DOHH2 (cell line): ENCODE measurements around the gene HOXA10.
A peak's percentile ranks its signal among the peaks of the same experiment; 100 is the strongest.

Experiments used
- H3F3A ChIP-seq: fragments of 200-600 bp; sonication (generic), shearing (Covaris generic); 2 replicates; pipeline ENCODE4 v1.6.0; 2016; ENCODE audit warnings: antibody characterized with exemption, mild to moderate bottlenecking; ENCODE audit not compliant: control insufficient read depth, insufficient read depth
- H3K27ac ChIP-seq: fragments of 200-600 bp; sonication (generic); 2 replicates; pipeline ENCODE4 v1.5.1; 2014; ENCODE audit warnings: low read depth, mild to moderate bottlenecking, low read length, moderate library complexity
- H3K27me3 ChIP-seq: fragments of 200-600 bp; sonication (generic); 2 replicates; pipeline ENCODE4 v1.6.1; 2014; ENCODE audit warnings: mild to moderate bottlenecking, low read length, mixed read lengths; ENCODE audit not compliant: control insufficient read depth
- H3K36me3 ChIP-seq: fragments of 200-600 bp; sonication (generic); 2 replicates; pipeline ENCODE4 v1.6.1; 2014; ENCODE audit warnings: mild to moderate bottlenecking, low read length, moderate library complexity, mixed read lengths; ENCODE audit not compliant: control insufficient read depth
- H3K4me1 ChIP-seq: fragments of 200-600 bp; sonication (generic); 2 replicates; pipeline ENCODE4 v1.6.1; 2014; ENCODE audit warnings: mild to moderate bottlenecking, low read length, mixed read lengths; ENCODE audit not compliant: control insufficient read depth
- H3K4me2 ChIP-seq: fragments of 200-600 bp; sonication (generic); 2 replicates; pipeline ENCODE4 v1.6.0; 2014; ENCODE audit warnings: mild to moderate bottlenecking, low read length, moderate library complexity
- H3K4me3 ChIP-seq: fragments of 200-600 bp; sonication (generic); 2 replicates; pipeline ENCODE4 v1.5.1; 2014; ENCODE audit warnings: mild to moderate bottlenecking, low read length, mixed read lengths
- H3K79me2 ChIP-seq: fragments of 200-600 bp; sonication (generic); 2 replicates; pipeline ENCODE4 v1.6.1; 2014; ENCODE audit warnings: mild to moderate bottlenecking, low read length, mixed read lengths; ENCODE audit not compliant: control insufficient read depth
- H3K9me2 ChIP-seq: fragments of 200-600 bp; sonication (generic); replicated peaks from 2 replicates; pipeline ENCODE4 v1.6.1; 2014; ENCODE audit warnings: mild to moderate bottlenecking, low read length, mixed read lengths; ENCODE audit not compliant: control insufficient read depth
- H3K9me3 ChIP-seq: fragments of 200-600 bp; sonication (generic); 2 replicates; pipeline ENCODE4 v1.6.1; 2014; ENCODE audit warnings: antibody characterized with exemption, low read length, mixed read lengths; ENCODE audit not compliant: control insufficient read depth, insufficient read depth
- H4K20me1 ChIP-seq: fragments of 200-600 bp; sonication (generic); 2 replicates; pipeline ENCODE4 v1.6.0; 2014; ENCODE audit warnings: low read depth, mild to moderate bottlenecking, antibody characterized with exemption, low read length, moderate library complexity; ENCODE audit not compliant: control insufficient read depth, insufficient read depth
- EZH2phosphoT487 ChIP-seq: fragments of 200-600 bp; sonication (generic); IDR thresholded peaks from 2 replicates; pipeline ENCODE4 v1.6.1; 2017; ENCODE audit warnings: borderline replicate concordance, mild to moderate bottlenecking, antibody characterized with exemption, low read length, moderate library complexity, mixed read lengths
- TF ChIP-seq, protein P1 (sequence below): fragments of 200-600 bp; sonication (generic); IDR thresholded peaks from one replicate; pipeline ENCODE4 v1.5.1; 2014; ENCODE audit warnings: antibody characterized with exemption, mild to moderate bottlenecking, low read depth, low read length; ENCODE audit not compliant: poor library complexity, severe bottlenecking

The HOXA10 gene

DNA sequence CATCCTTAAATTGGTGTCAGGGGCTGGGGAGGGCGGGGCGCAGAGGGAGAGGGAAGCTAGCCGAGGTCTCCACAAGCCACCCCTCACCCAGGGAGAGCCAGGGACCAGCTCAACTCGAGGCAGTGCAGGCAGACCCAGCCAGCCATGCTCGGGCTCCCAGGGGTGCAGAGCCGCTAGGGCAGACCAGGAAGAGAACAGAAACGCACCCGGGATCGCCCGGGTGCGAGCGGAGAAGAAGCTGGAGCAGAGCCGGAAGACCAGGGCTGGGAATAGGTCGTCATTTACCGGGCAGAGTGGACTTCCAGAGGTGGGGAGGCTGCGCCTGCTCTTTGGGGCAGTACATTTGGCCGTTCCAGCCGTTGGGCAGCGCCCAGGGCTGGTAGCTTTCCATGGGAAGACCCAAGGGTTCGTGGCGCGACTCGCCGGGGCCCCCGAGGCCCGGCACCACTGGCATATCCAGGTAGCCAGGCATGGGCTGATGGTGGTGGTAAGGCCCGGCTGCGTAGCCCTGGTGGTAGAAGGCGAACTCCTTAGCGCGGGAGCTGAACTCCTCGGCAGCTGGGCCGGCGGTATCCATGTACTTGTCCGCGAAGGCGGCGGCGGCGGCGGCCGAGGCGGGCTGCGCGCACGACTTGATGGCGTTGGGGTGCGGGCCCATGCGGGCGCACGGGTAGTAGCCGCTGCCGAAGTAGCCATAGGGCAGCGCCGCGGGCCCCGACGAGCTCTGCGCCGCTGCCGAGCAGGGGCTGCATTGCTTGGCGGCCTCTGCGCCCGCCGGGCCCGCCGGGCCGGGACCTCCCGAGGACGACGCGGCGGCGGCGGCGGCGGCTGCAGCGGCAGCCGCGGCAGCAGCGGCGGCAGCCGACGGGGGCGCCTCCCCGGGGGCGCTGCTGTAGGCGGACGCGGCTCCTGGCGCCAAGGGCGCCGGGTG lies 25.0 kb upstream of the HOXA10 start:
- Histone ChIP-seq H4K20me1 (peaks cover 4% of the 10 kb centered on the region; the same call in 1 of the 2 replicates), H3F3A (peaks cover 2% of the 10 kb centered on the region; the same call in 1 of the 2 replicates), H3K4me3 (no peak overlapping the region), H3K4me2 (0 out of 2 replicates have a peak overlapping the region, but pooled peaks have one; percentile 21), H3K4me1 (peaks cover 18% of the 10 kb centered on the region), H3K9me2 (no peaks in the 10 kb centered on the region), H3K9me3 (no peaks in the 10 kb centered on the region), H3K79me2 (no peaks in the 10 kb centered on the region), H3K27ac (no peak overlapping the region), H3K27me3 (peaks cover 86% of the 10 kb centered on the region), H3K36me3 (no peaks in the 10 kb centered on the region)
- TF ChIP-seq EZH2phosphoT487, result no peak
- TF ChIP-seq, protein P1, sequence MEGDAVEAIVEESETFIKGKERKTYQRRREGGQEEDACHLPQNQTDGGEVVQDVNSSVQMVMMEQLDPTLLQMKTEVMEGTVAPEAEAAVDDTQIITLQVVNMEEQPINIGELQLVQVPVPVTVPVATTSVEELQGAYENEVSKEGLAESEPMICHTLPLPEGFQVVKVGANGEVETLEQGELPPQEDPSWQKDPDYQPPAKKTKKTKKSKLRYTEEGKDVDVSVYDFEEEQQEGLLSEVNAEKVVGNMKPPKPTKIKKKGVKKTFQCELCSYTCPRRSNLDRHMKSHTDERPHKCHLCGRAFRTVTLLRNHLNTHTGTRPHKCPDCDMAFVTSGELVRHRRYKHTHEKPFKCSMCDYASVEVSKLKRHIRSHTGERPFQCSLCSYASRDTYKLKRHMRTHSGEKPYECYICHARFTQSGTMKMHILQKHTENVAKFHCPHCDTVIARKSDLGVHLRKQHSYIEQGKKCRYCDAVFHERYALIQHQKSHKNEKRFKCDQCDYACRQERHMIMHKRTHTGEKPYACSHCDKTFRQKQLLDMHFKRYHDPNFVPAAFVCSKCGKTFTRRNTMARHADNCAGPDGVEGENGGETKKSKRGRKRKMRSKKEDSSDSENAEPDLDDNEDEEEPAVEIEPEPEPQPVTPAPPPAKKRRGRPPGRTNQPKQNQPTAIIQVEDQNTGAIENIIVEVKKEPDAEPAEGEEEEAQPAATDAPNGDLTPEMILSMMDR, result no peak

DNA sequence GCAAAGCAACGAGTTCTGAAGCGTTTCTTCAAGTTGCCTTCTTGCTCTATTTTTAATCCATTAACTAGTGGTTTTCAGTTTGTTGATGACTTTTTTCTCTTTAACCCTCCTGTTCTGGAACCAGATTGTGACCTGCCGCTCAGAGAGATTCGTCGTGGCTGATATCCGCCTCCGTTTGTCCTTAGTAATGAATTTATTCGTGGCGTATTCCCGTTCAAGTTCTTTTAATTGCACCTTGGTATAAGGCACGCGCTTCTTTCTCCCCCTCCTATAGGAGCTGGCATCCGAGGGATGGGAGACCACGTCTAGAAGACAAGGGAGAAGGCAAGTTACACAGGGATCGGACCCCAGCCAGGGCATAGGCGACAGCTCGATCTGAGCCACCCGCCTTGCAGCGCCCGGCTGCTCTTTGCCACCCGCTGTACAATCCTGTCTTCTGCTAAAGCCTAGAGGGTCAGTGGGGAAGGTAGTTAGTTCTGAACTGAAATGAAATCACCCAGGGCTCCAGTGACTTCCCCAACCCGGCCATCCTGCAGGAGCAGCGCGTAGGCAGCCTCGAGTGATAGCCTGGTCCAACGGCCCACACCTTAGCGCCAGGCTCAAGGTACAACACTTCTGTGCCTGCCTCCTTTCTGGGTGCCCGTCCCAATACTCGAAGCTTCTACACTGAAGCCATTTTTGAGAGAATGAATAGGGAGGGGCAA lies 24.2 kb upstream of the HOXA10 start:
- Histone ChIP-seq H3K27ac (no peak overlapping the region), H3K9me2 (no peaks in the 10 kb centered on the region), H3K79me2 (no peaks in the 10 kb centered on the region), H3F3A (peaks cover 2% of the 10 kb centered on the region; the same call in 1 of the 2 replicates), H3K27me3 (peaks cover 86% of the 10 kb centered on the region), H3K4me1 (peaks cover 18% of the 10 kb centered on the region), H4K20me1 (peaks cover 4% of the 10 kb centered on the region; the same call in 1 of the 2 replicates), H3K4me3 (no peak overlapping the region), H3K9me3 (no peaks in the 10 kb centered on the region), H3K4me2 (no peak overlapping the region), H3K36me3 (no peaks in the 10 kb centered on the region)
- TF ChIP-seq, protein P1, result no peak
- TF ChIP-seq EZH2phosphoT487, result no peak

DNA sequence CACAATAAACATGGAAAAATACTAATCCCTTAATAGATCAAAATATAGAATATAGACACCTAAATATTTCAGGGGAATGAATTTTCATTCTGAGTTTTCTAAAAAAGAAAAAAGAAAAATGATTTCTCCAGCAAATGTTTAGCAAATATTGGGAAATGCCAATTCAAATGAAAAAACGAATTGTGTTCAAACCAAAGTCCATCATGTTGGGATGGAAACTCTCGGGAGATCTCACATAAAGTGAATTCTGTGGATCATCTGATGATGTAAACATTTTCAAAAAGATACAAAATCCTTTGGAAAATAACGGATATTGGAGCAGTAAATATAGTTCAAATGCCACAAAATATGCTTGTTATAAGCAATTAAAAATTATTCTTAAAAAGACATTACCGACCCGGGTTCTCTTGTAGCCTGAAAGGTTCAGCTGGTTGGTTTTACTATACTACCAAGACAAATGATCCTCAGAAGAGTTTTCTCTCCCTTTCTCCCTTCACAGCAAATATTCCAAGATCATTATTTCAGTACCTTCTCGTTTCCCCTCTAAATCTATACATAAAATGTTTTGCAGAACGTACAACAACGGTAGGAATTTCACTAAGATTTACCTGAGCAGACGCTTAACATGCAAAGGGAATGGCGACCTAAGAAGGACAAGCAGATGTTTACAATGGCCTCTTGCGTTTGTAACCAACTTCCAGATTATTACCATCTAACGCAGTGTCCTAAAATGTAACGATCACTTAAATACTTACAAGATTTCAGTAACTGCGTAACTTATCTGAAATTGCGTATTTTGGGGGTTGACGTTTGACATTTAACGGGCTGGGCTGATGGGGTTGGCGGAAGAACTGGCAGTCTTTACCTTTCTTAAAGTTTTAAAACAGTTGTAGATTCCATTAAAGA lies 23.3 kb upstream of the HOXA10 start:
- Histone ChIP-seq H3K27me3 (peaks cover 86% of the 10 kb centered on the region), H4K20me1 (peaks cover 7% of the 10 kb centered on the region; the same call in 1 of the 2 replicates), H3K9me3 (no peaks in the 10 kb centered on the region), H3K36me3 (no peaks in the 10 kb centered on the region), H3K79me2 (no peaks in the 10 kb centered on the region), H3K4me1 (peaks cover 18% of the 10 kb centered on the region), H3K9me2 (no peaks in the 10 kb centered on the region), H3K4me2 (no peak overlapping the region), H3K27ac (no peak overlapping the region), H3F3A (peaks cover 2% of the 10 kb centered on the region; the same call in 1 of the 2 replicates), H3K4me3 (no peak overlapping the region)
- TF ChIP-seq, protein P1, result no peak
- TF ChIP-seq EZH2phosphoT487, result 0 out of 2 replicates have a peak, but pooled peaks have one; percentile 67
